Erythroblast (primary cell): ENCODE results near the gene MYLIP.
"Not testable (repeated sequence)": the region's sequence is repeated elsewhere in the genome, so short reads cannot be mapped to it uniquely, and the experiment has no call there.

Experiments used
- DNase-seq, 2 experiments: peaks; one replicate each; lab custom pipeline; 2025; lab: John Stamatoyannopoulos, UW
- GATA1 ChIP-seq: IDR thresholded peaks from 2 replicates; pipeline ENCODE4 v1.6.1; 2011; ENCODE audit warnings: low read depth, mild to moderate bottlenecking, control low read depth, low read length, moderate library complexity
- POLR2A ChIP-seq: IDR thresholded peaks from 2 replicates; pipeline ENCODE4 v1.6.1; 2011; ENCODE audit warnings: mild to moderate bottlenecking, low read length

The MYLIP gene

GRCh38 chr6:16163535-16164300, 34.8 kb downstream of the MYLIP start:
- TF ChIP-seq POLR2A (no peak), GATA1 (no peak)
- peak; percentile 57 to 58 for DNase-seq

- TF ChIP-seq POLR2A (no peak), GATA1 (no peak)
- no peak for DNase-seq
These were observed 36.8 kb downstream of the MYLIP start for GRCh38 chr6:16165641-16166040.

- TF ChIP-seq POLR2A: no peak
- TF ChIP-seq GATA1: no peak
These were observed 38.2 kb downstream of the MYLIP start for GRCh38 chr6:16166871-16167608.

GRCh38 chr6:16168121-16168520, 39.2 kb downstream of the MYLIP start:
- DNase-seq: peak in 1 of 2 experiments; percentile 20
- TF ChIP-seq POLR2A: no peak
- no peak for TF ChIP-seq GATA1

More at GRCh38 chr6:16166871-16167608, 38.2 kb downstream of the MYLIP start:
- DNase-seq: no peak

- TF ChIP-seq GATA1: no peak
- TF ChIP-seq POLR2A: no peak
- peak; percentile 57 to 70 for DNase-seq
These were observed 40.0 kb downstream of the MYLIP start for GRCh38 chr6:16168858-16169257.

- TF ChIP-seq GATA1: no peak
- no peak for TF ChIP-seq POLR2A
- no peak for DNase-seq
These were observed 42.5 kb downstream of the MYLIP start for GRCh38 chr6:16171400-16171799.

GRCh38 chr6:16173167-16173940, 44.5 kb downstream of the MYLIP start:
- no peak for DNase-seq
- TF ChIP-seq GATA1: no peak
- no peak for TF ChIP-seq POLR2A

- TF ChIP-seq POLR2A: no peak
- no peak for TF ChIP-seq GATA1
- DNase-seq: no peak
These were observed 45.7 kb downstream of the MYLIP start for GRCh38 chr6:16174416-16175078.

- DNase-seq: not testable (repeated sequence)
These were observed 47.7 kb downstream of the MYLIP start for GRCh38 chr6:16176600-16176999.

GRCh38 chr6:16177881-16178280, 49.0 kb downstream of the MYLIP start:
- TF ChIP-seq POLR2A: no peak
- TF ChIP-seq GATA1: no peak
- no peak for DNase-seq

GRCh38 chr6:16178351-16178750, 49.5 kb downstream of the MYLIP start:
- TF ChIP-seq GATA1 (no peak), POLR2A (no peak)
- no peak for DNase-seq

GRCh38 chr6:16179063-16179462, 50.2 kb downstream of the MYLIP start:
- TF ChIP-seq GATA1: no peak
- no peak for TF ChIP-seq POLR2A
- no peak for DNase-seq

- TF ChIP-seq GATA1: no peak
- no peak for TF ChIP-seq POLR2A
- DNase-seq: no peak
These were observed 51.1 kb downstream of the MYLIP start for GRCh38 chr6:16179970-16180431.
